HG02884 (cell line): ENCODE data around the gene PAX7.

Experiments used
- ATAC-seq: cut with Tn5 transposase; IDR thresholded peaks from one replicate; pipeline ENCODE4 v1.9.1; 2021; ENCODE audit warnings: mild to moderate bottlenecking, moderate library complexity; ENCODE audit not compliant: unreplicated experiment

PAX7 gene

GRCh38 chr1:18640228-18641004, 9.8 kb downstream of the PAX7 start:
- no peak for ATAC-seq

- no peak for ATAC-seq
Measured at GRCh38 chr1:18641005-18641941, 10.6 kb downstream of the PAX7 start.

GRCh38 chr1:18642278-18643095, 11.8 kb downstream of the PAX7 start:
- ATAC-seq, result no peak

- ATAC-seq, result no peak
Measured at GRCh38 chr1:18643154-18644012, 12.7 kb downstream of the PAX7 start.

GRCh38 chr1:18644013-18644399, 13.4 kb downstream of the PAX7 start:
- ATAC-seq, result no peak

- ATAC-seq, result no peak
Measured at GRCh38 chr1:18644446-18644845, 13.8 kb downstream of the PAX7 start.

GRCh38 chr1:18644973-18645746, 14.5 kb downstream of the PAX7 start:
- ATAC-seq, result no peak

GRCh38 chr1:18645747-18646090, 15.1 kb downstream of the PAX7 start:
- ATAC-seq, result no peak

GRCh38 chr1:18646091-18646785, 15.6 kb downstream of the PAX7 start:
- no peak for ATAC-seq

GRCh38 chr1:18646786-18647410, 16.3 kb downstream of the PAX7 start:
- ATAC-seq, result no peak

- no peak for ATAC-seq
Measured at GRCh38 chr1:18647681-18648214, 17.1 kb downstream of the PAX7 start.

- no peak for ATAC-seq
Measured at GRCh38 chr1:18649693-18650370, 19.2 kb downstream of the PAX7 start.

- no peak for ATAC-seq
Measured at GRCh38 chr1:18651713-18652112, 21.1 kb downstream of the PAX7 start.

- ATAC-seq, result no peak
Measured at GRCh38 chr1:18652791-18653190, 22.1 kb downstream of the PAX7 start.

GRCh38 chr1:18653367-18653766, 22.7 kb downstream of the PAX7 start:
- no peak for ATAC-seq

GRCh38 chr1:18653916-18654315, 23.3 kb downstream of the PAX7 start:
- no peak for ATAC-seq

- ATAC-seq, result no peak
Measured at GRCh38 chr1:18654599-18654998, 24.0 kb downstream of the PAX7 start.
